GM03348 (cell line): ENCODE measurements around the gene CYP39A1.
A peak's percentile ranks its signal among the peaks of the same experiment; 100 is the strongest.

ENCODE experiments used
- DNase-seq: peaks from one replicate; pipeline ENCODE4 v3.0.0; 2012; ENCODE audit warnings: low spot score

The CYP39A1 gene

DNA sequence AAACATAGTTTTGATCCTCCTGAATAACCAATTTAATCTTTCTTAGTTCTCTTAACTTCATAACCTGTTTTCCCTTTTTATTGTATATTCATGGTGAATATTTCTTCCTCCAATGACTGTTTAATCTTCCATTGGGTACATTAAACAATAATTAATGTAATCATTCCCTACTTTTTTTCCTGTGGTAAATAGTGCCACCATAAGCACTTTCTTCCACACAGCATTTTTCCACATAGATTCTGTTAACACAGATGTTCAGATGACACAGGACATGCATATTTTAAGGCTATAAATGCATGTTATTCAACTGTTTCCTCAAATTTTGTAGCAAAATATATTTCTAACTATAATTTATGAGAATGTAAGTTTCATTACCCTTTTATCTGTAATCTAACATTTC is 61.9 kb downstream of the CYP39A1 start:
- no peak for DNase-seq

DNA sequence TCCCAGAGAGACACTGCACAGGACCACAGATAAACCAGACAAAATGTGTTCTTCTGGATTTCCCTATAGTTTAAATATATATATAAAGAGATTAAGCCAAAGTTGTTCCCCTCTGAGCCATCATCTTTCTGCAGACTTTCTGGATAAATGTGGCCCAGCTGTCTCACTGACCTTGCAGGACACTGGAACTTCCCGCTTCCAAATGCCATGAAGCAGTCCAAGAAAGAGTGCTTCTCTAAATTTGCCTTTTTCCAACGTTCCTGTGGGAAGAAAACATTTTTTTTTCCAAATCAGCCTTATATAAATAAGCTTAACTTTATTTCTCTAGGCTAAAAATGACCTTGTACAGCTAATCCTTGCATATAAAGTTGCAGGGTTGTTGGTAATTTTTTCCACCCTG is 65.7 kb downstream of the CYP39A1 start:
- no peak for DNase-seq

DNA sequence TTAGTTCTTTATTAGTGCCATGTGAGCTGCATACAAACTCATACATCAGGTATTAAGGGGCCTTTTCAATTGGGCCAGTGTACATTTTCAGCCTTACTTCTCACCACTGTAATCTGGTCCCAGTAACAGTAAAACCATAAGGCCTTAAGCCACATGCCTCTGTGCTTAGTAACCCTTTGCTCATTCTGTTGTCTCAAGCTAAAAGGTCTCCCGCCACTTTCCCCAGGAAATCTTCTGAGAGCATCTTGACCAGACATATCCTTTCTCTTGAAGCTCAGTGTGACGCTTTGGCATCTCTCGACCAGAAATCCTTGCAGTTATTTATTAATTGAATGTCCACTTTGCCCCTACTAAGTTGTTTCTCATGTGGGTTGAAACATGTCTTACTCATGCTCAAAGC is 68.0 kb downstream of the CYP39A1 start:
- no peak for DNase-seq

DNA sequence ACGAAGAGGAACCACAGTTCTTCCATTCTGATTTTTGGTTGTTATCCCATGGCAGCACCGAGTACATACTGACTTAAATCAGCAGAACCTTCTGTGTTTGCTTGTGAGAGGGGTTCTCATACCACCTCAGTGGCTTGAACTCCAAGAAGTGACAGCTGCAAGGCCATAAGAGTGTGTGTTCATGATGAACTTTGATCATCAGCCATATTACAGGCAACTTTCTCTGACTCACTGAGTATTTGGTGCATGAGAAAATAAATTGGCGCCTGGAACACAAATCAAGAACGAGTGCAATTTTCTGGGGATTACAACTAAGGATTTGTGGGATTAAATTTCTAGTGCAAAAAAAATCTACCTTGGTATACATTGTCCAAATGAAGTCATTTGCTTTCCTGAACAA is 68.9 kb downstream of the CYP39A1 start:
- no peak for DNase-seq

DNA sequence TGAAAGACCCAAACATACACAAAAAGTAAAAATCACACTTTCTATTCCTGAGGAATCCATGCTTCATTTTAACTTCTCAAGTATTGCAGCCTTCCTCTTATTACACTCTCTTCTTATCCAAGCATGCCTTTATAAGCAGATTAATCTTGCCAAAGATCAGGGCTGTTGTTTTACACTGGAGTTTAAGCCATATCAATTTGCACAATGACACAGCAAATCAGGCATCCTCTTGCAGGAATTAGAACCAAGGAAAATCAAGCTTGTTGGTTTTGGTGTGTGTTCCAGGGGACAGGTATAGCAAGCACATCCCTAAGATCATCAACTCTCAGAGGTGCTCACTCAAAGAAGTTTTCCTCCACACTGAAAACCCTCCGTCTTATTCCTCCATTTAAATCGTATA is 69.5 kb downstream of the CYP39A1 start:
- no peak for DNase-seq

DNA sequence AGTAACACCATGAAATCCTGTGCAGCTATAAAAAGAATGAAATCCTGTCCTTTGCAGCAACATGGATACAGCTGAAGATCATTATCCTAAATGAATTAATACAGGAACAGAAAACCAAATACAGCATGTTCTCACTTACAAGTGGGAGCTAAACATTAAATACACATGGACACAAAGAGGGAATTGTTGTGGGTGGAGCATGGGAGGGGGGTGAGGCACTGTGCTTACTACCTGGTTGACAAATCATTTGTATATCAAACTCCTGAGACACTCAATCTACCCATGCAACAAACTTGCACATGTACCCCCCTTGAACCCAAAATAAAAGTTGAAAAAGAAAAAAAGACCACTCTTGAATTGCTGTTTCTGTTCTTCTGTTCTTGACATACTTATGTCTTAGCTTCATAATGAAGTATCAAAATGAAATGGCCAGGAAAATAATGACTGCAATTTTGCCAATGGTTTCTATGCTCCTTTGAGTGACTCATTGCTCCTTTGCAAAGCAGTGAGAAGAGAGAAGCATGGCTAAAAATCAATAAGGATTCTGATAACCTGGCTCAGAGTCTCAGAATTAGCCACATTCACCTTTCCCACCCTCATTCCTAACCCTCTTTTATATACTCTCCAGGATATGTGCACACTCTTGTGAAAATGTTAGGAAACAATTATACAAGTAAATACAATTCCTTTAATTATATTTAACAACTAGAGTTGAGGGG is 71.0 kb downstream of the CYP39A1 start:
- DNase-seq: no peak

DNA sequence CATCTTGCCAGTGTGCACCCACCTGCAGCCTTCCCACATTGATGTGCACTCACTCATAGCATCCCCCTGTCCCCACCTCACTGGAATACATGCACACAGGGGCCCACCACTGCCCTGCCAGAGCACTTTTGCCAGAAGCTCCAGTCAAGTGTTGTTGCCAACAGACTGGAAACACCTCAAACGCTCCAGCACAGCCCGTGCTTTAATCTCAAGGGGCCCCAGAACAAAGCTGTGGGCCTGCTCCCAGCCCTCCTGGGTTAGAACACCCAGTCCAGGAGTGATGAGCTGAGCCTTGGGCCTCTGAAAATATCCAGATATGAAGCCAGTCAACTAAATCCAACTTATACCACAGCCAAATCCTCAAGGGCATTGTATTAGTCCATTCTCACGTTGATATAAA is 77.1 kb downstream of the CYP39A1 start:
- no peak for DNase-seq

DNA sequence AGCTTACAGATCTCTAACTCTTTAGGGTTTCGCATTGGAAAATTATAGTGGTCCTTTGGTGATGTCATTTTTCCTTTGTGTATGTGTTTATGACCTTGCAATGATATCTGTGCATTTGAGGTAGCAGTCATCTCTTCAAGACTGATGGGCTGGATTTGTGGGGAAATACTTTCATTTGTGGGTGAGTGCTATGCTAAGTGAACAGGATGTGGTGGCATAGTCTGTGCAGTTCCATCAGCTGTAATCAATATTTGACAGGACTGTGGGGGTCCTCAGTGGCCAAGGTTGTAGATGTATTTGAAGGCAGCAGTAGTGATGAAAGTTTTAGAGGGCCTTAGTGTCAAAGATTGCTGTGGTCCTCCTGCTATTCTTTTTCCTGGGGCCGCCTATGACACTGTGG is 79.5 kb downstream of the CYP39A1 start:
- DNase-seq: no peak

DNA sequence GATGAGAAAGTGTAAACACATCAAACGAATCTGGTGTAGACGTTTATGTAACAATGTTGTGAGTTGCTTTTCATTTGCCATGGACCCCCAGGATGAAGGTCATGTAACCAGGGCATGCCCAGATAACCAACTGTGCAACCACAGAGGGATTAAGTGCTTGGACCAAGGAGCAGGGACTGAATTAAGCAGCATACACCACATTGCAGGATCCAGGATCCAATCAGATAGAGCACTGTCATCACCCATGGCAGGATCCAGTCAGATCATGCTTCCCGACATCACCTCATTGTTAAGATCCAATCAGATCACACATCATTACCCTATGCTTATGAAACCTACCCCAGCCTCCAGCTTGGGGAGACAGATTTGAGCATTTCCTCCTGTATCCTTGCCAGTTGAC is 87.1 kb downstream of the CYP39A1 start:
- no peak for DNase-seq

DNA sequence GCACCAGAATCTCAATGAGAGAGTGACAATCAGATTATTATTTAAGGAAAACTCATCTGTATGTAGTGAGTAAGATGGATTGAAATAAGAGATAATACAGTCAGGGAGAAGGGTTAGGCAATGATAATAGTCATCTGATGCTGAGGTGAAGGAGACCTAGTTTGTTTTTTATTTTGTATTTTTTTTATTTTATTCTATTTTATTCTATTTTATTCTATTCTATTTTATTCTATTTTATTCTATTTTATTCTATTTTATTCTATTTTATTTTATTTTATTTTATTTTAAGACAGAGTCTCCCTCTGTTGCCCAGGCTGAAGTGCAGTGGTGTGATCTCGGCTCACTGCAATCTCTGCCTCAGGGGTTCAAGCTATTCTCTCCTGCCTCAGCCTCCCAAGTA is 88.7 kb downstream of the CYP39A1 start:
- no peak for DNase-seq

DNA sequence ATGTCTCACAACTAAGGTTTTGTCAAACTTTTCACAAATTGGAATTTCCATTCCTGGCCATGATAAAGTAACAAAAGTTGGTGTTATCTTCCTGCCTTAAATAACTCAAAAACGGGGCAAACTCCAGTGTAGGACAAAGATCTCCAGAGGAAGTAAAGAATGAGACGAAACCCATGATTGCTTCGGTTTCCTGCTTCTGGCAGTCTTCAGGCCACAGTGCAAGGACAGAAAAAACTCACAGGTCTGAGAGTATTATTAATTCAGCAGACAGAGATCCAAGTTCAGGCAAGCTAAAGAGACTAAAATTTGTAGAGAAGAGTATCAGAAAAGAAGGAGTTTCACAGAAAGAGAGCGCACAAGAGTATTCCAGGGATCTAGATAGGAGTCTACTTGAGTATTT is 96.6 kb downstream of the CYP39A1 start:
- DNase-seq: no peak

DNA sequence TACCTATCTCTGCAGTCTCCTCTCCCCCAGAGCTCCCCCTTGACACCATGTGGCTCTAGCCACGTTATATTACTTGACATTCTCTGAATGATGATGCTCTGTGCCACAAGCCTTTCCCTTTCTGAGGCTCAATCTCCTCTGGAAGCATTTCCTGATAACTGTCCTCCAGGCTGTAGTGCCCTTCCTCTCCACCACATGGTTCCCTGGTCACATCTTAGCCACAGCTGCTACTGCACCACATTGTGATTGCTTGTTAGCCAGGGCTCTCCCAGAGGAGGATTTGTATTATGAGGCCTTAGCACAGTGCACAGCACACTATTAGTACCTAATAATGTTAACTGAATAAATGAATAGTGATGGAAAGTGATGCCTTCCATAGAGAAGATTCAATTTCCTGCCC is 97.5 kb downstream of the CYP39A1 start:
- no peak for DNase-seq

DNA sequence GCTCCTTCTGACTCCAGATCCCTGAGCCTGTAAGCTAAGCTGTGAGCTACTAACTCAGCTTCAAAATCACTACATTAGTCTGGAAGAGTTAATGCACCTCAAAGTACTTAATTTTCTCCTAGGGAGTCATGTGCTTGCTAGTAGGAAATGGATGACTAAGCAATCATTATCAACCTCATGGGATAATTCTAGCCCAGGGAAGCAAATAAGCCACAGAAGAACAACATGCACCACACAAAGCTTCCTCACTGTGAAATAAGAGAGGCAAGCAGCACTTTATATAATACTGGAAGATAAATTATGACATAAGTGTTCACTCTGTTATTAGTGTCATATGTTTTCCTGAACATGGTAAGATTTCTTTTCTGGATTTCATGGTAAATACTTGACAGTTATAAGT is 103.5 kb downstream of the CYP39A1 start:
- DNase-seq: no peak

DNA sequence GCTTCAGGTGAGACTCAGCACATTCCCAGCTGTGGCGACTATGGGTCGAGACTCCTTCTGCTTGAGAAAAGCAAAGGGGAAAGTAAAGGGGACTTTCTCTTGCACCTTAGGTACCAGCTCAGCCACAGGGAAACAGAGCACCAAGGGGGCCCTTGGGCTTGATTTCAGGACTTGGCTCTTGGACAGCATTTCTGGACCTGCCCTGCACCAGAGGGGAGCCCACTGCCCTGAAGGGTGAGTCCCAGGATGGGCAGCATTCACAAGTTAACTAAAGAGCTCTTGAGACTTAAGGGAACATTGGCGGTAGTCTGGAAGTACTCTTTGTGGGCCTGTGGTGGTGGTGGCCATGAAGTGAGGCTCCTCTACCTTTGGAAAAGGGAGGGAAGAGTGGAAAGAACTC is 111.1 kb downstream of the CYP39A1 start:
- DNase-seq: no peak

DNA sequence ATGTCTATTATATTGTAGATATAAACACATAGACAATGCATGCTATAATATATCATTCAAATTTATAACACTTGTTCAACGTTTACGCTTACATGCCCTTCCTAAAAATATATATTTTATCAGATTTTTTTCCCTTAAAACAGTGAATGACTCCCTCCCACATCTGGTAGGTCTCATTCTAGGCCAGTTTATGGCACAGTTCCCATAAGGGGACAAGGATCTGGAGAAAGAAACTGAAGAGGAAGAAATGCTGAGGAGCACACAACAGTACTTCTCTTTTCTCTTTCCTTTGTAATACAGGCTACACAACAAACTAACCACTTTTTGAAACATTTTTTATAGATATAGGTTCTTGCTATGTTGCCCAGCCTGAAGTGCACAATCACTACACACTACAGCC is 112.8 kb downstream of the CYP39A1 start:
- DNase-seq: no peak

DNA sequence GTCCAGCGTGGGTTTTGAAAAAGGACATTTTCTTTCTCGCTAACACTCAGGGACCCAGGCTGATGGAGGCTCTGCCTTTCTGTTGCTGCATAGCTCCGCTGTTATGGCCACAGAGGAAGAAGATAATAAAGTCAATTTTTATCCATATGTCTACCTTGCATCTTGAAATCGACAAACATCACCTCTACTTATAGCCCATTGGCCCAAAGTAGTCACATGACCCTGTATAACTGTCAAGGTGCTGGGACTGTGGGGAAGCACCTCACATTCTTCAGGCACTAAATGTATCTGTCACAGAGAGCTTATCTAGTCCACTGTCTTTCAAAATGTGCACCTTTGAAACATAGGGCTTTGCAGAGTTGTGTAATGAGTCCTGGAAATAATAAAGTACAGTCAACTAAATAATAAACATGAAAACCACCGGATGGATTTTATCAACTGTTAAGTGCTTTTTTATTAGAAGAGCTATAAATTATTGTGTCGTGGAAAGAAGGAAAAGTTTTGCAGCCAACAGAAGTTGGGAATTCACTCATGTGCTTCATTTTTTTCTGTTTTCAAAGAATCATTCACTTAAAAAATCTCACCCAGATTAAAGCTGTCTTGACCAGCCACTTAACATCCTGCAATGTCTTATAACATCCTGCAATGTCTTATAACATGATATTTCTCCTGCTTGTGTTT is 113.7 kb downstream of the CYP39A1 start:
- DNase-seq: no peak

DNA sequence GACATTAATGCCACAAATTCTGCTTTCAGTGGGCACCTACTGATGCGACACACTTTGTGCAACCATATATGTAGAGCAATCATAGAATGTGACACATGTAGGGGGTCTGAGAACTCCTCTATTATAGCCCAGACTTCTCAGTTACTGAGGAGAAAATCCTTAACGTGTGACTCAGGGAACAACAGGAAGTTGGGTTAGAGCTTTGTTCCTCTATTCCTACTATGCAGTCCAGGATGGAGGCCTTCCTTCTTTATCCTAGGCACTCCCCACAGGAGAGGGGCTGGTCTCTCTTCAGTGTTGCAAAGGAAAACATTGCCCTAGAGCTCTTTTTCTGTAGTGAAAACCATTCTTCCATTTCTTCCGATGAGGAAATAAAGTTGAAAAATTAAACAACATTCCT is 121.7 kb downstream of the CYP39A1 start:
- no peak for DNase-seq

DNA sequence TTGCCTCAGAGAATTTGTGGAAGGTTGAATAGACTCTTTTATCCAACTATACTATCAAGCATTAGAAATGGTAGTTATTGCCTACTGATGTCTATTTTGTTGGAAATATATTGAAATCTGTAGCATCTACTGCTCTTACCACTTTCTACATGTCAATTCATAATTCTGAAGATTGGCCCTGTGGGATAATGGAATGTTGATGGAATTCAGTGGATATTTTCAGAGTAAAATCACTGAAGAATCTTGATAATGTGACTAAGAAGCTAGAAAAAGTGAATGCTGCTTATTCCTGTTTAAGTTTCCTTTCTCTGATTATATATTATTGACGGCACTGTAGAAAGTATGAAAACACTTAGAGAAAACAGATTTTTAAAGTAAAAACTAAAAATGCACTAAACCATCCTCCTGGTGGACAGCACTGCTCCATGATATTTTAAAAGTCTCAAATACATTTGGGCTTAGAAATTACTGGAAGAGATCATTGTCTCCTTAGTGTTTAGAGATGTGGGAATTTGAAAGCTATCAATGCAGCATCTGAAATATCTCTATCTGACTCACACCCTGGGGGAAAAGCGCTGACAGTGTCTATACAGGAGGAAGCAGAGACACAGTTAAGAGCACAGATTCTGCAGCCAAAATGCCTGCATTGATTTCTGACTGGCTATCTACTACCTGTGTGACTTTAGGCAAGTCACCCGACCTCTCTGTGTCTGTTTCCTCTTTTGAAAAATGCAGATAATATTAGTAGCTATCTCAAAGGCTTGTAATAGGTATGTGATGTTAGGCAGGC is 123.5 kb downstream of the CYP39A1 start:
- peak; percentile 6 for DNase-seq

DNA sequence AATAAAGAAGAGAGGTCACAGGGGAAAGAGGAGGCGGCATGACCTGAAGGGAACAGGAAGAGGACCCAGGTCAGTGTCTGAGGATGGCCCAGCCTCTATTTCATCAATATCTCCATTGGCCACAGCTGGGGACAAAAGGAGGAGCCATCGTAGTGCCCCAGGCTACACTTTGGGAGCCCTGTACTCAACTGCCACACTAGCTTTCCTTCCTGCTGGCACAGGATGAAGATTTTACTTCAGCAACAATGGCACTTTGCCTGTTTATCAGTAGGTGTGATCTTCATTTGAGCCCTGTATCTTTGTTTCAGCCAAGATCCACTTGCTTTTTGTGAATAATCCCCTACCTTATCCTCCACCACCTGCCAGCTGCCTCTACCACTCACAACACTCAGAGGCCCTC is 126.0 kb downstream of the CYP39A1 start:
- no peak for DNase-seq

DNA sequence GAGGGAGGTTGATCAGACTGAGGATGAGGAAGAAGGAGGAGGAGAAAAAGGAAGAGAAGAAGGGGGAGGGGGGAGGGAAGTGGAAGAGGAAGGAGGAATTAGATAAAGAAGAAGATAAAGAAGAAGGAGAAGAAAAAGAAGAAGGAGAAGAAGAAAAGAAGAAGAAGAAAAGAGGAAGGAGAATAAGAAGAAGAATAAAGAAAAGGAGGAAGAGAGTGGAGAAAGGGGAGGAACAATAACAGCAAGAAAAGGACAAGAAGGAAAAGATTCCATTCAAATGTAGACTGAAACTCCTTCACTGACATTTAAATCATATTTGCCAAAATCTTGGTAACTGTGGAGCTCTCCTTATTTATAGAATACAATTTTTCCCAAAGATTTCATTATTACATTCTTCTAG is 127.0 kb downstream of the CYP39A1 start:
- DNase-seq: no peak

DNA sequence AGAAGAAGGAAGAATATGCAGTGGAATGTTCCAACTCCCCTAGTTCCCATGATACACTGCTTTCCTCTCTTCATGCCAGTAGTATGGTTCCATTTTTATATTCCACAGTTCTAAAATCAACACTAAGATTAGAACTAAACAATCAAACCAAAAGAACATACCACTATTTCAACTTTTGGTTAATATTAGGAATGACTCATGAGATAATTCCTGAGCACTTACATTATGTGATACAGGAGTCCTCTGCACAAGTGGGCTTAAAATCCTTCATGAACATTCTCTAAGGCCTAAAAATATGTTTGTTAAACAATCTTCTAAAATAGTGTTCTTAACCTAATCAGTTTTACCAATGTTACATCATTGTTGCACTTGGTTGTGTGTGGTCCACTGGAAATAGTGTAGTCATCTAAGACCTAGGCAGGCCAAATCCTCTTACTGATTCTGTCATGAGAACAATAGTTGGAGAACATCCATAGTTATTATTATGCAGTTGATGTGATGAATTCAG is 131.1 kb downstream of the CYP39A1 start:
- DNase-seq: no peak

DNA sequence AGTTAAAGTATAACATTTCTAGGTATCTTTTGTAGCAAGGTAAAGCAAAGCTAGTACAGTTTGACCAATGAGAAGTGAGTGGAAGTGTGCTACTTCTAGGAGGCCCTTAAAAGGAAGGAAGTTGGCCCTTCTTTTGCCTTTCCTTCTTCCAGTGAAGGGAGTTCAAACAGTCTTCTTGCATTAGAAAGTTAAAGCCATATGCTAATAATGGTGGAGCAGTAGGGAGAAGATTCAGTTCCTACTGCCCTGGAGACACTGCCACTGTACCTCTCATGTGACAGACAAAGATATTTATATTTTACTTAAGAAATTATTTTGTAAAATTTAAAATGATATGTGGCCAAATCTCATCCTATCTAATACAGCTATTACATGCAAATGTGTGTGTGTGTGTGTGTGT is 135.4 kb downstream of the CYP39A1 start:
- DNase-seq: no peak

DNA sequence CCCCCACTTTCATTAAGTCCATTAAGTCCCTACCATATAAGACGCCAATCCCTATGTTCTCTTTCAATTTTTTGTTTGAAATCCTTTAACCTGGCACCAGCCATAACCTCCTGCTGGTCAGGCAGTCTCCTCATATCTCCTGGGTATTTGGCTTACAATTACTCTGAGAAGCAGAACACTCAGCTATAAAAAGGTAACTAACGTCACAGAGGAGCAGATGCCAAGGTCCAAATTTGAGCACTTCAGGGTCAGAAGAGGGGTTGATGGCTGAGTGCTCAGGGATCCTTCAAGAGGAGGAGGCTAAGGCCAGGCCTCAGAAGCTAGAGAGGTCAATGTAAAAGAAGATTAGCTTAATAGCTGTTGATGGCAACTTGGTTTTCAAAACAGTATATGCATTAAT is 139.1 kb downstream of the CYP39A1 start:
- DNase-seq: no peak
